NAMALWA (cell line): Measurements from ENCODE around the gene DDAH1.
"Not testable (repeated sequence)": the region's sequence is repeated elsewhere in the genome, so short reads cannot be mapped to it uniquely, and the experiment has no call there.

Experiments
- DNase-seq: peaks from one replicate; pipeline ENCODE4 v3.0.0-alpha.2; 2015; ENCODE audit warnings: low spot score

DDAH1 gene

GRCh38 chr1:85359874-85360721 is 104.9 kb downstream of the DDAH1 start:
- no peak for DNase-seq

- DNase-seq, result no peak
Measured at GRCh38 chr1:85358702-85359438, 106.1 kb downstream of the DDAH1 start.

DNA sequence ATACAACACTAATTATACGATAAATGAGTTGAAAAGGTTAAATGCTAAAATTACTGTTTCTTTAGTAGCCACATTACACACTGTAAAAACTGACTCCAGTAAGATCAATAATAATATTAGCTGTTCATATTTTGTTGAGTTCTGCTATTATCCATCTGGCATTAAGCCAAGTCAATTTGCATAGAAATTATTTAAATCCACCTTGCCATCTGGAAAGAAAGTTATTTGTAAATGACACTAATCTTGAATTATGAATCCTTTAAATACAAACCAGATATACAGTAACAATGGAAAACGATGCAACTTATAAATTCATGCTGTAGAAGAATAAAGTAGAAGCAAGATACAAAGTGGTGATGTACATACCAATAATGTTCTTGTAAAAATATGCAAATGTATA is 107.1 kb downstream of the DDAH1 start:
- peak; percentile 11 for DNase-seq

DNA sequence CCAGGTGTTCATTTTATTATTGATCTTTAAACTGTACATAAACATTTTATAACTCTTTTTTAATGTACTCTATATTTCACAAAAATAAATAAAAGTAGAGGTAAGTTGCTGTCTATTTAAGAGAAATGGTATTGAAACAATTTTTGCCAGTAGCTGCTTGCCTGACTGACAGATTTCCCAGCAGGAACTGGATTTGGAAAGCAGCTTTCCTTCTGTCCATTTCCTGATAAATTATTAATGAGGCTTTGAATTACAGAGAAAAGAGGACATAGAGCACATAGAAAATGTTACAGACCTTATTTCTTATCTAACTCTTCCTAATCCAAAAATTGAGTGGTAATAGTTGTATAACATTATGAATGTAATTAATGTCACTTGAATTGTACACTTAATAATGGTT is 108.8 kb downstream of the DDAH1 start:
- no peak for DNase-seq

DNA sequence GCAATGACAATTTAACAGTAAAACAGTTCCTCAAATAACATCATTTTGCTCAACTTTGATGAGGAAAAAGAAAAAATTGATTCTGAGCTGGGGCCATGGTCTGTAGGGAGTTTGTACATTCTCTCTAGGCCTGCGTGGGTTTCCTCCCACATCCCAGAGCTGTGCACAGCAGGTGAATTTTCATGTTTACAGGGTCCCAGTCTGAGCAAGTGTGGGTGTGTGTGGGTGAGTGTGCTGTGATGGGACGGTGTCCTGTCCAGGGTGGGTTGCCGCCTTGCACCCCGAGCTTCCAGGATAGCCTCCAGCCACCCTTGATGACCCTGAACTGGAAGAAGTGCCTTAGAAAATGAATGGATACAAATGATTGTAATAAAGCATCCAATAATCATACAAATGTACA is 112.9 kb downstream of the DDAH1 start:
- no peak for DNase-seq

DNA sequence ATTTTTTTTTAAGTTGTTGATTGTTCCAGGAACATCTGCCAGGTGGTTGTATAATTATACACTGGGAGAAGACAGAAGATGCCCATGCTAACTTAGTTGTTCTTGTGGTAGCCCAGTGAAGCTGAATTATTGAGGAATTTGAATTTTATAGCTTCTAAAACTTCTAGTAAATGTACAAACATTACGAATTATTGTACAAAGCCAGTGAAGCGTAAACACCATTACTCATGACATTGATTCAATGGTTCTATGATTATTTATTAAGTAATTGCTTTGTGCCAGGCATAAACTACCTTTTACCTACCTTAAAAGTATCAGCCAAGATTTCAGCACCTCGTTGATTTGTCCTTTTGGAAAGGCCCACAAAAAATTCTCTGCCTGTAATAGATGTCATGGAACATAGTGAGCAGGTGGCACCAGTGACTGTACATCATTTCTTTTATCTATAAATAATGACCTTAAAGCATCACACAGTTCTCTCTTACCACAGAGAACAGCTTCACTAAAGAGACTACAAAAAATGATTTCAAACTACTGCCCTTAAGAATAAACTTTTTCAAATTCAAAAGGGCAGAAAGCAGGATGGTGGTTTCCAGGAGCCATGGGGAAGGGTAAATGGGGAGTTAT is 113.6 kb downstream of the DDAH1 start:
- no peak for DNase-seq

DNA sequence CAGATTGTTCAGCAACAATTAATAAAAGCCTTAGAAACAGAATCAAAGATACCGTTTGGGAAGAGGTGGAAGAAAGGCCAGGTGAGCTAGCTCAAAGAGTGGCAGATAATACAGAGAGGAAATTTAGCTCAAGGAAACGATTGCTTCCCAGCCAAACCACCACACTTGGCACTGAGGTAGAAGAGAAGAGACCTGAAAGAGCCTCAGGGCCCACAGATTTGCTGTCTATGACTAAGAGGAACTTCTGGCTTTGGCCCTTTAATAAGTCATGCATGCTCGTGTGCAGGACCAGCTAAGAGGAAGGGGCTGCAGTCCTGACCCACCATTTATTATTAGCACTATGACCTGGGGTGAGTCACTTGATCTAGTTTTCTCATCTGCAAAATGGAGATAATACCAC is 115.7 kb downstream of the DDAH1 start:
- DNase-seq, result no peak

DNA sequence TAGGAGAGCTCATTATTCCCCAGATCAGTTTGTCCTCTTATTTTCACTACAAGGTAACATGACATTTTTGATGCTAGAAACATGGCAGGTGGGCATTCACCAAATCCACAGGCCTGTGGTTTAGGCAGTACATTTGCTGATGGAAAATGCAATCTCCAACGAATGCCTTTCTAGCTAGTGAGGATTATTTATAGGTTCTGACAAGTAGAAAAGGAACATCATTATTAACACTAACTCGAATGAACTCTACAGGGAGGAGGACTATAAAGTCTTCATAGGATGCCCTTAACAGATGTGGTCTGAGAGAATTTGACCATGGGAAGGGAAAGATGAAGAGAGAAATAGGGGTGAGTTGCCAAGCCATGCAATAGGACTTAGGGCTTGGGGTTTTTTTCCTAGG is 117.1 kb downstream of the DDAH1 start:
- DNase-seq, result no peak

DNA sequence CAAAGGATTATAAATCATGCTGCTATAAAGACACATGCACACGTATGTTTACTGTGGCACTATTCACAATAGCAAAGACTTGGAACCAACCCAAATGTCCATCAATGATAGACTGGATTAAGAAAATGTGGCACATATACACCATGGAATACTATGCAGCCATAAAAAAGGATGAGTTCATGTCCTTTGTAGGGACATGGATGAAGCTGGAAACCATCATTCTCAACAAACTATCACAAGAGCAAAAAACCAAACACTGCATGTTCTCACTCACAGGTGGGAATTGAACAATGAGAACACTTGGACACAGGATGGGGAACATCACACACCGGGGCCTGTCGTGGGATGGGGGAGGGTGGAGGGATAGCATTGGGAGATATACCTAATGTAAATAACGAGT is 117.7 kb downstream of the DDAH1 start:
- not testable (repeated sequence) for DNase-seq

- no peak for DNase-seq
Measured at GRCh38 chr1:85344256-85344694, 120.7 kb downstream of the DDAH1 start.

GRCh38 chr1:85343612-85344255 is 121.2 kb downstream of the DDAH1 start:
- no peak for DNase-seq

GRCh38 chr1:85343213-85343611 is 121.7 kb downstream of the DDAH1 start:
- DNase-seq, result no peak

DNA sequence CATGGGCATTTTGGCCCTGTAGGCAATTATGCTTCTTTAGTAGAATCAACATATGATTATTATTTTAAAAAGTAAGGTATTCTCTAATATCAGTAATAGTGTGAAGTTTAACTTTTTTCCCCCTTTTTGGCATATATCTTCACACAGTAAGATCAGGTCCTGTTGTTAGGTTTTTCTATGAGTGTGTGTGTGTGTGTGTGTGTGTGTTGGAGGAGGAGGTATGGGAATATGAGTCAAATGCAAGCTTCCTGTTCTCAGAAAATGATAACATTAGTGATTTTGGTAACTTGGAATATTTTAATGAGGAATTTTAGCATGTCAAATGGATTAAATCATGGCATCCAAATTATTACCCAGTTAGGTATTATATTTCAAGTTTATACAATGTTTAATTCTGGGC is 122.8 kb downstream of the DDAH1 start:
- DNase-seq, result no peak

DNA sequence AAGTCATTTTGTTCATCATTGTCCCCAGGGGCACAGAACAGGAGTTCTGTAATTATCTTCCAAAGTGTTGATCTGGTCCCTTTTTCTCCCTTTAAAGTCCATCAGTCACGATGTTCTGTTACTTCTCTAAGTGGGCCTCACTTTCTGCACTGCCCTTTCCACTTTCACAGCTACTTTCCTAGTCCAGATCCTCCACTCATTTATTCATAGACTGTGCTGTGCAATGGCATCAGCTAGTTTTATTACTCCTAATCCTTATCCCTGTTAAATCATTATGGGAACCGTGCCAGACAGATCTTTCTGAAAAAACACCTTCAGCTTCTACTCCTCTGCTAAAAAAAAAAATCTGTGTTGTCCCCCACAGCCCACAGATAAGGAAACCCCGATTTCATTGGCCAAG is 124.5 kb downstream of the DDAH1 start:
- no peak for DNase-seq

GRCh38 chr1:85339656-85340399 is 125.1 kb downstream of the DDAH1 start:
- no peak for DNase-seq

GRCh38 chr1:85339089-85339488 is 125.9 kb downstream of the DDAH1 start:
- no peak for DNase-seq

DNA sequence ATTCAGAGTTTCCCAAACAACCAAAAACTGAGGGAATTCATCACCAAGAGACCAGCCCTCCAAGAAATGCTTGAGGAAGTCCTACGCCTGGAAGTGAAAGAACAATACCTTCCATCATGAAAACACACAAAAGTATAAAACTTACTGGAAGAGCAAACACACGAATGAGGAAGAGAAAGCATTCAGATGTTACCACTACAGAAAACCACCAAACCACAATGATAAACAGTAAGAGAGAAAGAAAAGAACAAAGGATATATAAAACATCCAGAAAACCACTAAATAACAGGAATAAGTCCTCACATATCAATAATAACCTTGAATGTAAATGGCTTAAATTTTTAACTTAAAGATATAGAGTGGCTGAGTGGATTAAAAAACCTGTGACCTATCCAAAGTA is 130.0 kb downstream of the DDAH1 start:
- peak; percentile 49 for DNase-seq

DNA sequence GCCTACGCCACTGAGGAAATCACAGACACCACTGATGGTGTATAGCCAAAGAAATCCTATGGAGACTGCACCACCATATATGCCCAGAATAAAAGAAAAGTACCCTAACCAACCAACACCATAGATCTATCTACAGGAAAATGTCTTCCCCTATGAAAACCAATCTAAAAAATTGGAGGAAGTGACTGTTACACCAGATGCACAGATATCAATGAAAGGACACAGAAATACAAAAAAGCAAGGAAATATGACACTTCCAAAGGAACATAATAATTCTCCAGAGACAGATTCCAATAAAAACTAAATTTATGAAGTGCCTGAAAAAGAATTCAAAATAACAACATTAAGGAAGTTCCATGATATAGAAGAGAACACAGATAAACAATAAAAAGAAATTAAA is 131.8 kb downstream of the DDAH1 start:
- no peak for DNase-seq

GRCh38 chr1:85332575-85332974 is 132.4 kb downstream of the DDAH1 start:
- no peak for DNase-seq

DNA sequence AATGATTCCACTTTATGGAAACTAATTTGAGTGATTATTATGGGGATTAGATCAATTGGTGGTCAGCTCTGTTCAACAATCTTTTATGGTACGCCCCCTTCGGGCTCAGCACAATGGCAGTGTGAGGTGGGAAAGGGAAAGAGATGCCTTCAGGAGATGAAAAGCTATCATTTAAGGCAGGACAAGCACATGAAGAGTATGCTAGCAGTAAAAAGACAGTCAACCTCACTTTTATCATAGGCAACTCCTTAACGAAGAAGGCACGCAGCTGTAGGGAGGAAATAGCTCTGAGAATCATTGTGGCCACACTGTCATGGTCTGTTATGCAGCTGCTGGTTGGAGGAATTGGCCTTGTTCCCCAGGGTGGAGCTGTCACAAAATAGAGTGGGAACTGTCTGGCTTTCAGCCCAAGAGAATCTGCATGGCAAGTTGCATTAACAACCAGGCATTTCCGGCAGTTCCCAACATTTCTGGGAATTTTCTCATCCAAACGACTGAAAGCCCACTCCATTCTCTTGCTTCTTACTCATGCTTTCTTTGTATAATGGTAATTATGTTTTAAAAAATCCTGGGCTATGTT is 134.2 kb downstream of the DDAH1 start:
- DNase-seq, result peak; percentile 33

- DNase-seq, result no peak
Measured at GRCh38 chr1:85330214-85330631, 134.7 kb downstream of the DDAH1 start.
